Measurements from ENCODE around the gene AFDN.

GRCh38 chr6:167933847-167934246, 107.1 kb downstream of the AFDN start:
- TF ChIP-seq ARNT (IDR thresholded peaks at IDR 0.05): no peak
- TF ChIP-seq TARDBP (IDR thresholded peaks at IDR 0.05): no peak
- no peak for TF ChIP-seq SUZ12 (IDR thresholded peaks at IDR 0.05)
- no peak for TF ChIP-seq L3MBTL2 (conservative IDR thresholded peaks at IDR 0.05)
- no peak for TF ChIP-seq FOXM1 (IDR thresholded peaks at IDR 0.05; ENCODE audit: borderline replicate concordance)
- no peak for TF ChIP-seq SP1 (IDR thresholded peaks at IDR 0.05)
- TF ChIP-seq BHLHE40 (IDR thresholded peaks at IDR 0.05; ENCODE audit: borderline replicate concordance): no peak
